ENCODE measurements around the gene WDCP. TPM values are rescaled to one million over a fixed set of nuclear protein-coding genes. Genes with fewer than 3 reads are reported as not detected.
A peak's percentile ranks its signal among the peaks of the same experiment; 100 is the strongest.

WDCP gene
- total and polyA plus RNA-seq, 4 donors, result 2.1 to 9.1 (median 6.1) TPM

DNA sequence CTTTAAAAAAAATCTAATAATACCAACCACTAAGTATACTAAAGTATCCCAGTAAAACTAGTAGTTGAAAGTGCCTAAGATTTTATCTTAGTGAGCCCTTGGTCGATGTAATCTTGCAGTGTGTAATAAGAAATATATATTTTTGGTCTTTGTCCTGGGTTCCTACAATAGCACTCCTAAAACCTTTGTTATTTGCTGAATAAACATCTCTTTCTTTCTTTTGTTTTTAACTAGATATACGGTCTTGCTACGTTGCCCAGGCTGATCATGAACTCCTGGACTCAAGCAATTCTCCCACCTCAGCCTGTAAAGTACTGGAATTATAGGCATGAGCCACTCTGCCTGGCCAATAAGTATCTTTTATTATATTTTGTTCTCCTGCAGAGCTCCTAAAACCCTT lies 39.8 kb upstream of the WDCP start:
- no peak for DNase-seq
- no peaks in the 10 kb centered on the region for H3K27me3 ChIP-seq (ENCODE audit: control insufficient read depth in 3 of 3, insufficient read depth in 3 of 3, low read length in 2 of 3)
- H3K4me3 ChIP-seq, result no peak overlapping the region
- H3K27ac ChIP-seq (ENCODE audit: low read depth in 1 of 2, low read length in 1 of 2), result no peak overlapping the region
- 92 to 93% methylated on average over 3 of the region's 3 CpGs for WGBS, 2 donors
- peaks cover 0 to 19% (median 5%) of the 10 kb centered on the region in 5 donors for H3K4me1 ChIP-seq (ENCODE audit: control insufficient read depth in 5 of 5, insufficient read depth in 5 of 5, low read length in 5 of 5)
- H3K36me3 ChIP-seq (ENCODE audit: control insufficient read depth in 4 of 4, insufficient read depth in 4 of 4, low read length in 4 of 4), result peaks cover 2 to 12% (median 10%) of the 10 kb centered on the region in 4 donors
- no peak for ATAC-seq (ENCODE audit: insufficient read depth, low FRiP score)
- TF ChIP-seq, protein P1, sequence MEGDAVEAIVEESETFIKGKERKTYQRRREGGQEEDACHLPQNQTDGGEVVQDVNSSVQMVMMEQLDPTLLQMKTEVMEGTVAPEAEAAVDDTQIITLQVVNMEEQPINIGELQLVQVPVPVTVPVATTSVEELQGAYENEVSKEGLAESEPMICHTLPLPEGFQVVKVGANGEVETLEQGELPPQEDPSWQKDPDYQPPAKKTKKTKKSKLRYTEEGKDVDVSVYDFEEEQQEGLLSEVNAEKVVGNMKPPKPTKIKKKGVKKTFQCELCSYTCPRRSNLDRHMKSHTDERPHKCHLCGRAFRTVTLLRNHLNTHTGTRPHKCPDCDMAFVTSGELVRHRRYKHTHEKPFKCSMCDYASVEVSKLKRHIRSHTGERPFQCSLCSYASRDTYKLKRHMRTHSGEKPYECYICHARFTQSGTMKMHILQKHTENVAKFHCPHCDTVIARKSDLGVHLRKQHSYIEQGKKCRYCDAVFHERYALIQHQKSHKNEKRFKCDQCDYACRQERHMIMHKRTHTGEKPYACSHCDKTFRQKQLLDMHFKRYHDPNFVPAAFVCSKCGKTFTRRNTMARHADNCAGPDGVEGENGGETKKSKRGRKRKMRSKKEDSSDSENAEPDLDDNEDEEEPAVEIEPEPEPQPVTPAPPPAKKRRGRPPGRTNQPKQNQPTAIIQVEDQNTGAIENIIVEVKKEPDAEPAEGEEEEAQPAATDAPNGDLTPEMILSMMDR (IDR thresholded peaks at IDR 0.05; ENCODE audit: control extremely low read depth, extremely low read depth), result no peak
- H3K9ac ChIP-seq (ENCODE audit: insufficient read depth in 1 of 2, low read length in 2 of 2), result no peak overlapping the region
- H3K9me3 ChIP-seq (ENCODE audit: control insufficient read depth in 4 of 4, insufficient read depth in 3 of 4, low read length in 3 of 4), result no peaks in the 10 kb centered on the region

DNA sequence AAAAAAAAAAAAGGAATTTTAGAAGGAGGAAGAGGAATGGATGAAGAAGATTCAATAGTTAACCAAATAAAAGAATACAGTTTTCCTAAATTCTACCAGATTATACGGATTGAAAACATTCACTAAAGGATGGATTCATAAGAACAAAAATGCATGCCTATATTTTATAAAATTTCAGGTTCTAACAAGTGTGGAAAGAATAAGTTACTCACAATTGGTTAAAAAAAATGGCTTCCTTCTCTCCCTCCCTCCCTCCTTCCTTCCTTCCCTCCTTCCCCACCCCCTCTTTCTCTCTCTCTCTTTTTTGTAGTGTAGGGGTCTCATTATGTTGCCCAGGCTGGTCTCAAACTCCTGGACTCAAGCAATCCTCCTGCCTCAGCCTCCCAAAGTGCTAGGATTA lies 39.0 kb upstream of the WDCP start:
- H3K4me3 ChIP-seq, result no peak overlapping the region
- H3K9me3 ChIP-seq (ENCODE audit: control insufficient read depth in 4 of 4, insufficient read depth in 3 of 4, low read length in 3 of 4), result no peaks in the 10 kb centered on the region
- 93 to 94% methylated on average over 1 of the region's 1 CpG for WGBS, 2 donors
- DNase-seq (no peak), ATAC-seq (ENCODE audit: insufficient read depth, low FRiP score) (no peak)
- TF ChIP-seq, protein P1 (IDR thresholded peaks at IDR 0.05; ENCODE audit: control extremely low read depth, extremely low read depth), result no peak
- no peak overlapping the region for H3K9ac ChIP-seq (ENCODE audit: insufficient read depth in 1 of 2, low read length in 2 of 2)
- H3K36me3 ChIP-seq (ENCODE audit: control insufficient read depth in 4 of 4, insufficient read depth in 4 of 4, low read length in 4 of 4), result peaks cover 2 to 16% (median 14%) of the 10 kb centered on the region in 4 donors
- no peaks in the 10 kb centered on the region for H3K27me3 ChIP-seq (ENCODE audit: control insufficient read depth in 3 of 3, insufficient read depth in 3 of 3, low read length in 2 of 3)
- no peak overlapping the region for H3K27ac ChIP-seq (ENCODE audit: low read depth in 1 of 2, low read length in 1 of 2)
- peaks cover 0 to 19% (median 5%) of the 10 kb centered on the region in 5 donors for H3K4me1 ChIP-seq (ENCODE audit: control insufficient read depth in 5 of 5, insufficient read depth in 5 of 5, low read length in 5 of 5)

DNA sequence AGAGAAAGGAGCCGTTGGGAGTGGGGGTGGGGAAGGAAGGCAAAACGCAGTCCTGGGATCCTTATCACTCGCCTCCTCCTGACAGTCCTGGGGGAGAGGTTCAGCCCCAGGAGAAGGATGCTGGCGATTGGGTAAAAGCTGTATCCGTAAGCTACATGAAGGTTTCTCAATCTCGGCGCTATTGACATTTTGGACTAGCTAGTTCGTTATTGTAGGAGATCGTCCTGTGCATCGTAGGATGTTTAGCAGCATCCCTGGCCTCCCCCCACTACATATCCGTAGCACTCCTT lies 38.0 kb upstream of the WDCP start:
- ATAC-seq (ENCODE audit: insufficient read depth, low FRiP score) (no peak), DNase-seq (no peak)
- no peaks in the 10 kb centered on the region for H3K27me3 ChIP-seq (ENCODE audit: control insufficient read depth in 3 of 3, insufficient read depth in 3 of 3, low read length in 2 of 3)
- WGBS, 2 donors, result 16 to 25% methylated on average over 11 of the region's 11 CpGs
- TF ChIP-seq, protein P1 (IDR thresholded peaks at IDR 0.05; ENCODE audit: control extremely low read depth, extremely low read depth), result no peak
- peak overlapping the region; percentile 38 for H3K4me3 ChIP-seq
- peak overlapping the region; percentile 42 to 96 for H3K9ac ChIP-seq (ENCODE audit: insufficient read depth in 1 of 2, low read length in 2 of 2)
- H3K36me3 ChIP-seq (ENCODE audit: control insufficient read depth in 4 of 4, insufficient read depth in 4 of 4, low read length in 4 of 4), result peaks cover 5 to 22% (median 19%) of the 10 kb centered on the region in 4 donors
- H3K27ac ChIP-seq (ENCODE audit: low read depth in 1 of 2, low read length in 1 of 2), result peak overlapping the region; percentile 88 to 92
- H3K9me3 ChIP-seq (ENCODE audit: control insufficient read depth in 4 of 4, insufficient read depth in 3 of 4, low read length in 3 of 4), result no peaks in the 10 kb centered on the region
- peaks cover 0 to 19% (median 5%) of the 10 kb centered on the region in 5 donors for H3K4me1 ChIP-seq (ENCODE audit: control insufficient read depth in 5 of 5, insufficient read depth in 5 of 5, low read length in 5 of 5)

Data from lung (tissue), 12 donors.